Retina (tissue), 1 donor: ENCODE measurements around the gene RBP4.

Experiments
- DNase-seq: peaks from one replicate; pipeline ENCODE4 v3.0.0-alpha.2; 2016

The RBP4 gene

DNA sequence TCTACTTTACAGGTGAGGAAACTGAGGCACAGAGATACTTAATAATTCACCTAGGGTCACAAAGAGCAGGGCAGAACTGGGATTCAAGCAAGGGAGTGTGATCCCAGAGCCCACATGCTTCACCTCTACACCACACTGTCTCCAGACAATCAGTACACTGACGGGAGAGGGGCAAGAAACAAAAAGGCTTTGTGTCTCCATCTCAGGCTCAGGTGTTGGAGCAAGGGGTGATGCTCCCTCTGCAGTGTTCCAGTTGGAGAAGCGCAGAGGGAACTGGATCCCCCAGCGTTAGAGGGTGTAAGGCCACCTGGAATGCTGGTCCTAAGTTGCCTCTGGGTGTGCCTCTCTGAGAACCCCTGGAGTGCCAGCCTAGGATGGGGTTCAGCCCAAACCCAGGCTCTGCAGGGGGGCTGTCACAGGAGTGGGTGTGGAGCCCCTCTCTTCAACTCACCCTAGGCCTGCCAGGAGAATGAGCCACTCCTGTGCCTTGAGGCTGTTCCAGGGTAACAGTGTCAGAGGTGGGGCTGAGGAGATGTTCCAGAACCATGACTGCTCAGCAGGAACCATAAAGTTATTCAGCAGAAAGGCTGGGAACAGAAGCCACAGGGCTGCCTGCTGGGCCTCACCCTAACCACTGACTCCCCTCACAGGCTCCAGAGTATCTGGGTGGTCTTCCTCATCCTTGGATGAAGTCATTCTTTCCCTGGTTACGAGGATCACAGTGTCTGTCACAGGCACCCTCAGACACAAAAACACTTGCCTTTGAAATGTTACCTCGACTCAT is 5.5 kb downstream of the RBP4 start:
- no peak for DNase-seq

DNA sequence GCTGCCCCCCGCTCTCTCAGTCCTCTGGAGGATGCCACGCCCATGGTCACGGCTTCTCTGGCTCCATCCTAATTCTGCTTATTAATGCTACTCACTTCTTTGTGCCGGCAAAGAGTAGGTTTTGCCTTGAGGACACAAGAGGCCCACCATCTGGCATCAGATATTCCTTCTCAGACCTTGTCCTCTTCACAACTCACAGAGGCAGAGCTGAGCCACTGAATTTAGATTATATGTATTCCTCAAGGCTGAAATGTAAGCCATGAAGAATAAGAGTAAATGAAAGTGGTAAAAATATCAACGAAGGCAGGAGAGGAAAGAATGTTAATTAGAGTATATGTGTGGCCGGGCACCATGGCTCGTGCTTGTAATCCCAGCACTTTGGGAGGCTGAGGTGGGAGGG is 6.5 kb downstream of the RBP4 start:
- DNase-seq = no peak

- DNase-seq = no peak
Measured at GRCh38 chr10:93593749-93594148, 7.3 kb downstream of the RBP4 start.

DNA sequence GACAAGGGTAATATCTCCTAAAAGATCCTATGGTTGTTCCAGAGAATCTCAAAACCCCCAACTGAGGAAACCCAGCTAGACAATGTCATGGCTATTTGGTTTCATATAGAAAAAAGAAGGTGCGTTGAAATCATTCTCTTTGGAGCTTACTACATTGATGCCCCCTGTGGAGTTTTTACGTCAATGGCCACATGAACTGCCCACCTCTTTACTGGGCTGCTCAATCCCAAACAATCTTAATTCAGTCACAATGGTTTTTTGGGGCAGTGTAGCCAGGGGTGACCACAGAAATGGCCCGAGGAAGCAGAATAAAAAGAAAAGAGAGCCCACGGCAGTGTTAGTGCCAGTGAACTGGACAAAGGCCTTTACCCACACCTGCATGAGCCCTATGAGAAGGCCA is 7.8 kb downstream of the RBP4 start:
- no peak for DNase-seq

DNA sequence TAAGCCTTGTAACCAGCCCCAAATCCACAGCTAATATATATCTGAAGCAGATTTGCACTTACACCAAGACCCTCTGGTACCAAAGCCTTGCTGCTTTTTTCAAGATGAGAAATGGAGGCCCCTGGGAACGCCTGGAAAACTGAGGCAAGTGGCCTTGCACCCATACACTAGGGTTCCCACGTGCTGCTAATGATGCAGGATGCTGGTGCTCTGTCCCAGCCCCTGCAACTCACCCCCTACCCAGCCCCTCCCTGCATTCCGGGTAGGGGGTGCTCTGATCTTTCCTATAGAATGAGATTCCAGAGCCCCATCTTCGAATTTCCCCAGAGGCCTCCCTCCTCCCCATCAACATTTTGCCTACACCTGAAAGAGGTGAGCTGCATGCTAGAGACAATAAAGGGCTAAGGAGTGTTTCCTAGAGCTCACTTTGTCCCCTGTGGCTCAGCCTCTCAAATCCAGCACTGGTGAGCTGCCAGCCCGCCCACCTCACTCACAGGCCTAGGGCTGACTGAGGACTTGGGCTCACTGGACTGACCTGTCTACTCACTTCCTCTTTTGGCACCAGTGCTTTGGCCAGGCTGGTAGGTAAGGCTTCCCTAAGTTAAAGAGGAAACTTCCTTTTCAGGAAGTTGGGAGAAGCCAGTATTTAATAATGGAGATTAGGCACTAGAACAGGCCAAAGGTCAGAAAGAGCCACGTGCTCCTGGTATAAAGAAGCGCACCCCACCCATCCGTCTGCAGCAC is 9.8 kb downstream of the RBP4 start:
- DNase-seq = no peak

DNA sequence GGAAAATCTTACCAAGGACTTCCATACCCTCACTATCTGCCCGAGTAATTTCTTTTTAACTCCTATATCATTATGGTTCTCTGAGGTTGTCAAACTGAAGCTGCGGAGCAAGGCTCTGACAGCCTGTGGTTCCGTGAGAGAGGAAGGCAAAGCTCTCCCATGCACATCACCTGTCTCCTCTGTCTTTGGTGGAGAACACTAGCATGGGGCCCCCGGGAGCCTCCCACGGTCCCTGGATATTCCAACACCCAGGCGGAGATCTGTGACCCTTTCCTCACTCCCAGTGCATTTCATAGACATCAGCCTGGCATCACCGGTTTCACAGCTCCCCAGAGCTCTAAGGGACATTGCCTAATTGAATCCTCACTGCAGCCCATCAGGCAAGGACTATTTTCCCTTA is 10.4 kb downstream of the RBP4 start:
- DNase-seq = no peak

DNA sequence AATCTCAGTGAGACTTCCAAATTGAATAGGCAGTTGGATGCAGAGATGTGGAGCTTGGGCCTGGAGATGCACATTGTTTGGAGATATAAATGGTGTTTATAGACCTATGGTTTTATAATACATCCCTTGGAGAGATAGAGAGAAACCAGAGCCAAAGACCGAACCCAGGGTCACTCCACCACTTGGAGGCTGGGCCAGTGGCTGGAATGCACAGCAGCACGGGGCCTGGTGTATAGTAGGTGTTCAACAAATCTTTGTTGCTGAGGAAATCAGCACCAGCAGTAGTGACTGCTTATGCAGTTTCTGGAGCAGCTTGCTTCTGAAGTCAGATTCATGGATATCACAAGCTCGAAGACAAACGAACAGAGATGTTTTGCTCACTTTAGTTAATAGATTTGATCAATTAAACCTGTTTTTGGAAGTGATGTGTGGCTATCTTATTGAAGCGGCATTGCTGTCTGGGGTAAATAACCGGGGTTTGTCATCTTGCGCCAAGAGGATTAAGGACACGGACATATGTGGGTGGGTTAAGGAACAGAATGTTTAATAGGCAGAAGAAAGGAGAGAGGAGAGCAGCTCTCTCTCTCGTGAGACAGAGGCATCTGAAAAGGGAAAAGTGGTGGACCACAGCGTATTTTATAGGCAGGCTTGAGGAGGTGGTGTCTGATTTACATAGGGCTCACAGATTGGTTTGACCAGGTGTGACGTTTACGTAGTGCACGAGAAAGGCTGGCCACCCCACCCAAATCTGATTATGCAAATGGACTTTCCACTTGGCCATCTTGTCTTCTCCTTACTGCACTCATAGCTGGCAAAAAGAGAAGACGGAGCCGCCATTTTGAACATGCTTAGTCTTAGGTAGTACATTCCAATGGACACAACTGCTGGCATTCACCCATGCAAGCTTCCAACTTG is 11.1 kb downstream of the RBP4 start:
- no peak for DNase-seq

DNA sequence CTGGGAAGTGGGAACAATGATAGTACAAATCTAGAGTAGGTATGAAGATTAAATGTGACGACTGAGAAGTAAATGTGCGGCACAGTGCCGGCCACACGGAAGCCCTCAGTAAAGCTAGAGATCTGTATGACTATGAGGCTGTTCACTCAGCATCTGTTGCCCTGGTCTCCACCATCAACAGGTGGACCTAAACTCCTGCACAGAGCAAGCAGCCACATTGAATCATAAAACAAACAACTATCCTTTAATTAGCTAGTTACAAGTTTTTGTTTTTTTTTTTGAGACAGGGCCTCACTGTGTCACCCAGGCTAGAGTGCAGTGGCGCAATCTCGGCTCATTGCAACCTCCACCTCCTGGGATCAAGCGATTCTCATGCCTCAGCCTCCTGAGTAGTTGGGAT is 16.6 kb downstream of the RBP4 start:
- DNase-seq = no peak

- peak; percentile 78 for DNase-seq
Measured at GRCh38 chr10:93580828-93581227, 20.2 kb downstream of the RBP4 start.

GRCh38 chr10:93579985-93580711 is 20.9 kb downstream of the RBP4 start:
- no peak for DNase-seq

DNA sequence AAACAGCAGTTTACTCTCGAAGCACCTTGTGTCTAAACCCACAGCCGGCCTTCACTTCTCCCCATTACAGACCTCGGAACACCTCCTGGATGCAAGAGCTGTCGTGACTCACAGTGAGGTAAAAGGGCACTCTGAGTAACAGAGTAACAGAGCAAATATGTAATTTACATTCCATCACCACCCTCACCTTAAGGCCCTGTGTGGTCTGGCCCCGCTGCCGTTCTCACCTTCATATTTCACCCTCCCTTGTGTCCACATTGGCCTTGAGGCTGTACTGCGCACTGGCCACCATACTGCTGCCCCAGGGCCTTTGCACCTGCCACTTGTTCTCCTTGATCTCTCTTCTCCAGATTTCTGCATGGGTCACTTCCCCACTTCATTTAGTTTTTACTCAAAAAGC is 21.9 kb downstream of the RBP4 start:
- DNase-seq = no peak

DNA sequence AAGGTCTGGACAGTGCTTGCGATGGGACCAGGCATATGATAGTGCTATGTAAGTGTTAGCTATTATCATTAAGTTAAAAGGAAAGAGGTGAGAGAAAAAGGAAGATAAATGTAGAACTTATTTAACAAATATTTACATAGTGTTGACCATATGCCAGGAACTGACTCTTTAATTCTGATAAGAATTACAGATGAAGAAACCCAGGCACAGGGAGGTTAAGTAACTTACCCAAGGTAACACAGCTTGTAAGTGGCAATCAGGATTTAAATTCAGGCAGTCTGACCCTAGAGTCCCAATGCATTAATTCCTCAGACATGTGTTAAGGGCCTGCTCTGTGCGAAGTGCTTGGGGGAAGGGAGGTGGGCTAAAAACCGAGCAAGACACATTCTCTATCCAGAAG is 23.5 kb downstream of the RBP4 start:
- DNase-seq = no peak

DNA sequence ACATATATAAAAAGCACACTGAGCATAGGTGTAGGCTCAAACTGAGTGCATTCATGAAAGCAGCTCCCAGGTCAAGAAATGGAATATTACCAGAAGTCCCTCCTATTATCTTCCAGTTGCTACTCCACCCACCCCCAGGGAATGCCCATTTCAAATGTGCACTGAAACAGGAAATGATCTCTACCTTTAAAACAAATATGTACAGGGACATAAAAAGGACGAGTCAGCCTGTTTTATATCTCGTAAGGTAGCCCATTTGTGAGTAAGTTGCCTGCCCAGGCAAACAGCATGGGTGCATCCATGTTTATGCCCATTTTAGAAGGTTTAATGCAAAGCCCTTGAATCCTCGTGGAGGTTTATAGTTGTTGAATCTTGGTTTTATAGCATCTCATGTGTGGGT is 24.1 kb downstream of the RBP4 start:
- DNase-seq = no peak

DNA sequence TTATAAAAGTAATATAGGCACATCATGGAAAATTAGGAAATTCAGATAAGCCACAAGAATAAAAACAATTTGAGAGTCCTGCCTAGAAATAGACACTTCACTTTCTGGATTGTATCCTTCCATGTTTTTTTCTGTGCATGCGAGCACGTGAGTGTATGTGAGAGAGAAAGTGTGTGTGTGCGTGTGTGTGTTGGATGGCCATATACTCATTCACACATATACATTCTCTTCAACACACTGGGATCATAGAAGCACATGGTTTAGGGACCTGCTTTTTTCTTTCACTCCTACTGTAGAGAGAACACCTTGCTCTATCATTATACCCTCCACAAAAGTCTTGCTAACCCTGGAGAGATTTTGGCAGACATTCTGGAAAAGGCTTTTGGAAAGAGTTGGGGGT is 27.1 kb downstream of the RBP4 start:
- DNase-seq = no peak

- no peak for DNase-seq
Measured at GRCh38 chr10:93573051-93573909, 27.8 kb downstream of the RBP4 start.

DNA sequence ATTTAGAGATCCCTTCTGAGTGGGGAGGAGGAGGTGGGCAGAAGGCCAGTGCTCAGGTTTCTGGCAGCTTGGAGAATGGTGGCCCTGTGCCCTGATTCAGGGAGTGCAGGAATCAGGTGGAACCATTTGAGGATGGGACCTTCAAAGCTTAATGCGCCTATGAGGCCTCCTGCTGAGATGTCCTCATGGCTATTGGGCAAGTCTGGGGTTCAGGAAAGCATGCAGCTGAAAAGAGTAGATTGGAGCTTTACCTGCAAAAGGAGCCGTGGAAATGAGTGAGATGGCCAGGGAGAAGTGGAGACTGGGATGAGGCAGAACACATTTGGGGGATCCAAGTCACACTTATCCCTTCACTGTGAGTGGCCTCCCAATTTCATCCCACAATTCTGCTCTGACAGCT is 28.4 kb downstream of the RBP4 start:
- no peak for DNase-seq

DNA sequence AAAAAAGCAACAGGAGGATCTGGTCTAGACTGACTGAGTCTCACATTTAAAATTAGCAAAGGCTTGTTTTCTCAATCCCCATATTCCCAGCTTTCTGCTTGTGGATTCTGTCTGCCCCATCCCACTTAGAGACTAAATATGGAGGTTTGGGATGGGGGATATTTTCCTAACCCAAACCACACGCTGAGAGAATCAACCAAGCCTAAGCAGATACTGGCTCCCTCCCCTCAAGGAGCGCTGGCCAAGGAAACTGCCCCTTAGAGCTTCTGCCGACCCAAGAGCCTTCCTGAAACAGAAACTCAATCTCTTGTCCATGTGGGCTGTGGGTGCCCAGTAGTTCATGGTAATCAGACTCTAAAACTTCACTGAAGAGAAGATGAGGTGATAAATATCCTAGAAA is 30.7 kb downstream of the RBP4 start:
- DNase-seq = no peak

DNA sequence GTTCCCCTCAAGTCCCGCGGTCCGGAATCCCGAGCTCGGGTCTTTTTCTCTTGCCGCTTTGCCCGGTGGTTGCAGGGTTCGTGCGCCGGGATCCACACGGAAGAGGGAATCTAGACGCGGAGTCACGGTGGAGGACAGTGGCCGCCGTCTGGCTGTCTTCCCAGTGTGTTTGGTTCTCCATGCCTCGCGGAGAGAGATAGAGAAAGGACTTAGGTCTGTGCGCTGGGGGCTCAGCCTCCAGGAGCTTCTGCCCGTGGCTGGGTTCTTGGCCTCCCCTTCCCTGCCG is 33.0 kb downstream of the RBP4 start:
- DNase-seq = peak; percentile 29

- DNase-seq = no peak
Measured at GRCh38 chr10:93567277-93568104, 33.5 kb downstream of the RBP4 start.

DNA sequence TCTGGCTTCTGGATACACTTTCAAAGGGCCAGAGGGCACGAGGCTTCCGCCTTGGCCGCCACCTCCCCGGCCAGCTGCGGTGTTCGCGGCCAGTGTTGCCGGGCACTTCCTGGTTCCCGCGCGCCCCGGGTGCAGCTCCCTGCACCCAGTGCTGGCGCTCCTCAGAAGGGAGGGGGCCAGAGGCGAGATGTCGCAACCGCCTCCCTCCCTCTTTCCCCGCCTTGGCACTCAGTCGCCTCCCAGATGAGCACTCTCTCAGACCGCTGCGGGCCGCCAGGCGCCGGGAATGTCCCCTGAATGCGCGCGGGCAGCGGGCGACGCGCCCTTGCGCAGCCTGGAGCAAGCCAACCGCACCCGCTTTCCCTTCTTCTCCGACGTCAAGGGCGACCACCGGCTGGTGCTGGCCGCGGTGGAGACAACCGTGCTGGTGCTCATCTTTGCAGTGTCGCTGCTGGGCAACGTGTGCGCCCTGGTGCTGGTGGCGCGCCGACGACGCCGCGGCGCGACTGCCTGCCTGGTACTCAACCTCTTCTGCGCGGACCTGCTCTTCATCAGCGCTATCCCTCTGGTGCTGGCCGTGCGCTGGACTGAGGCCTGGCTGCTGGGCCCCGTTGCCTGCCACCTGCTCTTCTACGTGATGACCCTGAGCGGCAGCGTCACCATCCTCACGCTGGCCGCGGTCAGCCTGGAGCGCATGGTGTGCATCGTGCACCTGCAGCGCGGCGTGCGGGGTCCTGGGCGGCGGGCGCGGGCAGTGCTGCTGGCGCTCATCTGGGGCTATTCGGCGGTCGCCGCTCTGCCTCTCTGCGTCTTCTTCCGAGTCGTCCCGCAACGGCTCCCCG is 34.4 kb downstream of the RBP4 start, which contains the start of gene FFAR4:
TSS of gene FFAR4 (plus strand) at position 231 of the 842 bp plus-strand sequence. CDS start at position 287, 56 bp downstream.
- peak; percentile 81 for DNase-seq
